NCI-H345 treated with DMSO at 0.1 percent for 48 hours (cell line): ENCODE data around the gene POLR2J.
"Not testable (repeated sequence)": the region's sequence is repeated elsewhere in the genome, so short reads cannot be mapped to it uniquely, and the experiment has no call there.

ENCODE experiments used
- DNase-seq: peaks from one replicate; lab custom pipeline; 2025; ENCODE audit not compliant: unreplicated experiment; lab: John Stamatoyannopoulos, UW

Gene POLR2J

GRCh38 chr7:102496861-102497260, 18.1 kb upstream of the POLR2J start:
- DNase-seq: not testable (repeated sequence)

GRCh38 chr7:102494473-102495149, 15.9 kb upstream of the POLR2J start:
- not testable (repeated sequence) for DNase-seq

- not testable (repeated sequence) for DNase-seq
Observed at GRCh38 chr7:102494026-102494425, 15.3 kb upstream of the POLR2J start.

GRCh38 chr7:102493220-102493935, 14.7 kb upstream of the POLR2J start:
- DNase-seq: not testable (repeated sequence)

- not testable (repeated sequence) for DNase-seq
Observed at GRCh38 chr7:102490529-102491075, 11.9 kb upstream of the POLR2J start.

- DNase-seq: not testable (repeated sequence)
Observed at GRCh38 chr7:102484317-102484716, 5.6 kb upstream of the POLR2J start.

GRCh38 chr7:102481962-102482361, 3.2 kb upstream of the POLR2J start:
- DNase-seq: not testable (repeated sequence)

GRCh38 chr7:102479982-102480637, 1.4 kb upstream of the POLR2J start:
- DNase-seq: not testable (repeated sequence)

- not testable (repeated sequence) for DNase-seq
Observed at GRCh38 chr7:102479209-102479584, 475 bp upstream of the POLR2J start.

GRCh38 chr7:102474736-102475435, 3.8 kb downstream of the POLR2J start:
- not testable (repeated sequence) for DNase-seq

GRCh38 chr7:102474116-102474515, 4.6 kb downstream of the POLR2J start:
- DNase-seq: not testable (repeated sequence)

GRCh38 chr7:102473271-102473991, 5.3 kb downstream of the POLR2J start:
- DNase-seq: no peak

- DNase-seq: no peak
Observed at GRCh38 chr7:102472126-102473041, 6.3 kb downstream of the POLR2J start.

GRCh38 chr7:102471791-102472125, 7.0 kb downstream of the POLR2J start:
- DNase-seq: no peak

- no peak for DNase-seq
Observed at GRCh38 chr7:102469972-102470825, 8.5 kb downstream of the POLR2J start.

- no peak for DNase-seq
Observed at GRCh38 chr7:102469351-102469971, 9.3 kb downstream of the POLR2J start.

GRCh38 chr7:102468478-102469350, 10.0 kb downstream of the POLR2J start:
- no peak for DNase-seq
